PC-9 (cell line): ENCODE data around the gene CMKLR1. TPM values are rescaled to one million over a fixed set of nuclear protein-coding genes. Genes with fewer than 3 reads are reported as not detected.

ENCODE experiments used
- BruUV-seq: library from RNA; stranded (reverse); fragments of 400-500 nt; replicated peaks from 2 replicates; lab custom pipeline; 2021; lab: Mats Ljungman, UMichigan
- CTCF ChIA-PET: fragments of 300-600 bp; sonication (Branson Sonifier 250); formaldehyde crosslinking; loops from one replicate; lab custom pipeline; 2022; ENCODE audit warnings: antibody characterized with exemption; lab: Charles Lee
- POLR2A ChIA-PET: fragments of 300-600 bp; sonication (Branson Sonifier 250); formaldehyde crosslinking; loops from one replicate; lab custom pipeline; 2022; ENCODE audit warnings: antibody characterized with exemption; ENCODE audit not compliant: unreplicated experiment; lab: Charles Lee
- DNase-seq, 2 experiments: peaks; one replicate each; pipeline versions ENCODE4 v3.0.0 to v3.0.0-alpha.2; 2015 to 2022; ENCODE audit warnings: mixed read lengths in 1 of 2
- H2AFZ ChIP-seq: fragments of 200-600 bp; sonication (generic); 2 replicates; pipeline ENCODE4 v1.8.1; 2017; ENCODE audit warnings: antibody characterized with exemption
- H3F3A ChIP-seq: fragments of 200-600 bp; sonication (generic); 2 replicates; pipeline ENCODE4 v1.8.1; 2017; ENCODE audit warnings: antibody characterized with exemption, mild to moderate bottlenecking, low read depth; ENCODE audit not compliant: insufficient read depth
- H3K27ac ChIP-seq: fragments of 200-600 bp; sonication (generic); 2 replicates; pipeline ENCODE4 v1.6.1; 2016; ENCODE audit warnings: mixed run types
- H3K27me3 ChIP-seq: fragments of 200-600 bp; sonication (generic); 2 replicates; pipeline ENCODE4 v1.6.1; 2016; ENCODE audit warnings: low read depth, mixed run types; ENCODE audit not compliant: insufficient read depth
- H3K36me3 ChIP-seq: fragments of 200-600 bp; sonication (generic); 2 replicates; pipeline ENCODE4 v1.6.1; 2016; ENCODE audit warnings: low read depth, mixed run types
- H3K4me1 ChIP-seq: fragments of 200-600 bp; sonication (generic); replicated peaks from 2 replicates; pipeline ENCODE4 v1.6.1; 2016; ENCODE audit warnings: mixed run types; ENCODE audit not compliant: insufficient read depth
- H3K4me2 ChIP-seq: fragments of 200-600 bp; sonication (generic); 2 replicates; pipeline ENCODE4 v1.6.1; 2017; ENCODE audit warnings: mixed run types
- H3K4me3 ChIP-seq: fragments of 200-600 bp; sonication (generic); 2 replicates; pipeline ENCODE4 v1.6.1; 2016; ENCODE audit warnings: mixed run types
- H3K79me2 ChIP-seq: fragments of 200-600 bp; sonication (generic); 2 replicates; pipeline ENCODE4 v1.6.1; 2017; ENCODE audit warnings: low read depth, mixed run types
- H3K9me2 ChIP-seq: fragments of 200-600 bp; sonication (generic); 2 replicates; pipeline ENCODE4 v1.8.1; 2017; ENCODE audit warnings: mild to moderate bottlenecking; ENCODE audit not compliant: insufficient read depth
- H3K9me3 ChIP-seq: fragments of 200-600 bp; sonication (generic); 2 replicates; pipeline ENCODE4 v1.8.1; 2016; ENCODE audit warnings: low read depth; ENCODE audit not compliant: insufficient read depth
- H4K20me1 ChIP-seq: fragments of 200-600 bp; sonication (generic); 2 replicates; pipeline ENCODE4 v1.8.1; 2017; ENCODE audit not compliant: insufficient read depth
- CTCF ChIP-seq: fragments of 200-600 bp; sonication (generic); conservative IDR thresholded peaks from 2 replicates; pipeline ENCODE4 v1.6.1; 2017; ENCODE audit warnings: mixed run types, antibody characterized with exemption, mild to moderate bottlenecking, moderate library complexity
- EZH2 ChIP-seq: fragments of 200-600 bp; sonication (generic); IDR thresholded peaks from 2 replicates; pipeline ENCODE4 v1.8.0; 2017; ENCODE audit warnings: antibody characterized with exemption, low read depth
- intact Hi-C: fragments of 100-400 bp; cut with micrococcal nuclease; formaldehyde crosslinking; loops from one replicate; pipeline ENCODE4 v1.10.0; 2022; ENCODE audit not compliant: unreplicated experiment
- total RNA-seq: library from RNA; stranded (reverse); gene quantifications from 2 replicates; pipeline ENCODE4 v1.2.3, GENCODE V29; 2021

Gene CMKLR1
- total RNA-seq, 1 experiment from 2014 or later, result not detected

DNA sequence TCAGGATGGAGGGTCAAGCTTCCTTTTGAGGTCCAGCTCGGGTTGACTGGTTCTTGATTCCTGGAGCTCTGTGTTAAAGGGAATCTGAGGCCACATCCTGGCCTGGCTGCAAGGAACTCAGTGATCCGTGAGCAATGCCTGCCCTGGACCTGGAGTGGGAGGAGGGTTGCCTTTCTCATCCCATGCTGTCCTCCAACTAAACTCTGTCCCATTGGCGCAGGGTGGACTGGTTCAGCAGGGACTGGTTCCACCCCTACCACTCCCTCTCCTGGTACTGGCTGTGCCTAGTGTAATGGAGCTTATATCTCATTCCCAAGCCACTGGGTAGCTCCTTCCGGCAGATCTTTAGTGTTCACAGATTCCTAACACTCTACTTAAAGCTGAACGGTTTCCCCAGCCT is 3.9 kb upstream of the CMKLR1 start:
- H3K4me3 ChIP-seq, result no peak overlapping the region
- H3F3A ChIP-seq, result no peaks in the 10 kb centered on the region
- H2AFZ ChIP-seq, result no peak overlapping the region
- TF ChIP-seq EZH2, result no peak
- no peak for TF ChIP-seq CTCF
- no peak overlapping the region for H3K4me2 ChIP-seq
- no peaks in the 10 kb centered on the region for H3K36me3 ChIP-seq
- no peaks in the 10 kb centered on the region for H3K9me2 ChIP-seq
- CTCF ChIA-PET, result no interaction called here
- no peaks in the 10 kb centered on the region for H3K4me1 ChIP-seq
- no peaks in the 10 kb centered on the region for H3K9me3 ChIP-seq
- H3K27ac ChIP-seq, result no peak overlapping the region
- no peaks in the 10 kb centered on the region for H4K20me1 ChIP-seq
- no peaks in the 10 kb centered on the region for H3K79me2 ChIP-seq
- POLR2A ChIA-PET, result no interaction called here
- no TSS peak for BruUV-seq
- intact Hi-C loops, result no loop called here
- DNase-seq, result no peak
- H3K27me3 ChIP-seq, result peaks cover 49% of the 10 kb centered on the region

DNA sequence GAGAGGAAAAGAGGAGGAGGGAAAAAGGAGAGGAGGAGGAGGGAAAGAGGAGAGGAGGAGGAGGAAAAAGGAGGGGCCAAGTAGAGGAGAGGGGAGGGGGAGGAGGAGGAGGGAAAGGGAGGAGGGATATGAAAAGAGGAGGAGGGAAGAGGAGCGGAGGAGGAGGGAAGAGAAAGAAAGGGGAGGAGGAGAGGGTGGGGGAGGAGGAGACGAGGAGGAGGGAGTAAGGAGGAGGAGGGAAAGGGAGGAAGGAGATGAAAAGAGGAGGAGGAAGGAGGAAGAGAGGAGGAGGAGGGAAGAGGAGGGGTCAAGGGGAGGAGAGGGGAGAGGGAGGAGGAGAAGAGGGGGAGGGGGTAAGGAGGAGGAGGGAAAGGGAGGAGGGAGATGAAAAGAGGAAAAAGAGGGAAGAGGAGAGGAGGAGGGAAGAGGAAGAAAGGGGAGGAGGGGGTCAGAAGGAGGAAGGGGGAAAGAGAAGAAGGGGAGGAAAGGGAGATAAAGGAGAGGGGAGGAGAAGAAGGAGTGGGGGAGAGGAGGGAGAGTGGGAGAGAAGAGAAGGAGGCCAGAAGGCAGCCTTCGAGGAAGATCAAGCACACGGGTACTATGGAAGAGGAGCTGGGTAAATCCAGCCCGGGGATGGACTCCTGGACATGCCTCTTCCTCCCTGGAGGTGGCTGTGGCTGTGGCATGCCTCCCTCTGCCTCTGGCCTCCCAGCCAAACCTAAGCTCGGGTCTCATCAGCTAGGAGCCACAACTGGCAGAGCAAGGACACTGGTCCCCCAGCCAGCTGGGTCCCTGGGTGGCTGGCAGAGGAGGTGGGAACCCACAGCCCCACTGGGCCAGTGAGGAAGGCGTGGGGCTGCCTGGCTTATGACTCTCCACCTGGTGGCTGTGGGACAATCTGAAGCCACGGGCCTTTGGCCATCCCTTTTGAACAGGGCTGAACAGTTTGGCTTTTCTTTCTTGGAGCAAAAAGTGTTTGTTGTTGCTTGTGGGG is 3.0 kb upstream of the CMKLR1 start:
- Histone ChIP-seq H3K4me2 (no peak overlapping the region), H3K27me3 (peaks cover 55% of the 10 kb centered on the region), H4K20me1 (no peaks in the 10 kb centered on the region), H3K79me2 (no peaks in the 10 kb centered on the region), H3F3A (no peaks in the 10 kb centered on the region), H2AFZ (no peak overlapping the region), H3K9me2 (no peaks in the 10 kb centered on the region), H3K36me3 (no peaks in the 10 kb centered on the region), H3K9me3 (no peaks in the 10 kb centered on the region), H3K27ac (no peak overlapping the region), H3K4me1 (no peaks in the 10 kb centered on the region), H3K4me3 (no peak overlapping the region)
- no peak for DNase-seq
- CTCF ChIA-PET, result no interaction called here
- intact Hi-C loops, result no loop called here
- no TSS peak for BruUV-seq
- POLR2A ChIA-PET, result no interaction called here
- no peak for TF ChIP-seq CTCF
- TF ChIP-seq EZH2, result no peak

DNA sequence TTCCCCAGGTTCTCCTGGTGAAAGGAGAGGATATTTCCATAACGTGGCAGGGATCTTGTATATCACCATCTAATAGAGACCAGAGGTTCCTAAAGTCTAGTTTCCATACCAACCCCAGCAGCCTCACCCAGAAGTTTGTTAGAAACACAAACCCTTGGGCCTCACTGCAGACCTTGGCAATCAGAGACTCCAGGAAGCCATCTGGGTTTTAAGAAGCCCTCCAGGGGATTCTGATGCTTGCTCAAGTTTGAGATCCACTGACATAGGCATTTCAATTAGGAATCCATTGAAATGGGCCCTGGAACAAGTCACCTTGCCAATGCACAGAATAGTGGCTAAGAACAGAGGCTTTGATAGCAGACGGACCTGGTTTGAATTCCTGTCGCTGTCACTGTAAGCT is 2.2 kb upstream of the CMKLR1 start:
- H3K27me3 ChIP-seq, result peaks cover 62% of the 10 kb centered on the region
- DNase-seq, result no peak
- no peaks in the 10 kb centered on the region for H3K9me2 ChIP-seq
- no peak overlapping the region for H3K4me2 ChIP-seq
- ChIA-PET POLR2A (no interaction called here), CTCF (no interaction called here)
- no peak overlapping the region for H3K4me3 ChIP-seq
- H3K36me3 ChIP-seq, result no peaks in the 10 kb centered on the region
- no peaks in the 10 kb centered on the region for H3K9me3 ChIP-seq
- H3K79me2 ChIP-seq, result no peaks in the 10 kb centered on the region
- H2AFZ ChIP-seq, result no peak overlapping the region
- TF ChIP-seq CTCF, result no peak
- no peak for TF ChIP-seq EZH2
- intact Hi-C loops, result no loop called here
- BruUV-seq, result no TSS peak
- H4K20me1 ChIP-seq, result no peaks in the 10 kb centered on the region
- H3K4me1 ChIP-seq, result no peaks in the 10 kb centered on the region
- no peaks in the 10 kb centered on the region for H3F3A ChIP-seq
- H3K27ac ChIP-seq, result no peak overlapping the region
